ENCODE data around the gene CERKL. TPM values are rescaled to one million over a fixed set of nuclear protein-coding genes. Genes with fewer than 3 reads are reported as not detected.

The CERKL gene
- total RNA-seq, 2 experiments from 2014 or later = not detected

- Histone ChIP-seq H3K4me2 (ENCODE audit: low read length) (no peak overlapping the region), H3K4me3 (ENCODE audit: low read depth, low read length, poor library complexity, severe bottlenecking) (no peak overlapping the region), H4K20me1 (ENCODE audit: insufficient read depth, low read length) (no peaks in the 10 kb centered on the region), H3K36me3 (ENCODE audit: insufficient read depth, low read length) (no peaks in the 10 kb centered on the region), H3K9me2 (ENCODE audit: insufficient read depth, low read length) (no peaks in the 10 kb centered on the region), H3K4me1 (ENCODE audit: insufficient read depth, low read length, poor library complexity, severe bottlenecking) (no peaks in the 10 kb centered on the region), H3K9me3 (ENCODE audit: low read length) (no peaks in the 10 kb centered on the region), H3K27ac (ENCODE audit: low read depth, low read length, poor library complexity, severe bottlenecking) (no peak overlapping the region), H2AFZ (ENCODE audit: low read length) (no peak overlapping the region), H3K79me2 (ENCODE audit: insufficient read depth, low read depth, low read length) (no peaks in the 10 kb centered on the region)
- ChIA-PET POLR2A (no interaction called here), CTCF (ENCODE audit: unreplicated experiment) (interaction anchor here (2.3 kb wide), 1 partner anchor 139 kb away, joined by 6 read pairs; no protein-coding TSS in a partner anchor)
- no peak for TF ChIP-seq EZH2phosphoT487 (IDR thresholded peaks at IDR 0.05; ENCODE audit: borderline replicate concordance, low read depth, low read length)
- no peak for TF ChIP-seq CTCF (conservative IDR thresholded peaks at IDR 0.05; ENCODE audit: low read length)
- BruUV-seq (replicated peaks) = no TSS peak
- intact Hi-C loops (cut with micrococcal nuclease; ENCODE audit: unreplicated experiment) = no loop called here
- DNase-seq (ENCODE audit: low spot score) = no peak
Observed at GRCh38 chr2:181576431-181576830, 80.5 kb downstream of the CERKL start.

- intact Hi-C loops (cut with micrococcal nuclease; ENCODE audit: unreplicated experiment) = no loop called here
- H3K27ac ChIP-seq (ENCODE audit: low read depth, low read length, poor library complexity, severe bottlenecking) = no peak overlapping the region
- BruUV-seq (replicated peaks) = no TSS peak
- TF ChIP-seq EZH2phosphoT487 (IDR thresholded peaks at IDR 0.05; ENCODE audit: borderline replicate concordance, low read depth, low read length) (no peak), CTCF (conservative IDR thresholded peaks at IDR 0.05; ENCODE audit: low read length) (no peak)
- no peaks in the 10 kb centered on the region for H4K20me1 ChIP-seq (ENCODE audit: insufficient read depth, low read length)
- H3K9me3 ChIP-seq (ENCODE audit: low read length) = no peaks in the 10 kb centered on the region
- no peaks in the 10 kb centered on the region for H3K4me1 ChIP-seq (ENCODE audit: insufficient read depth, low read length, poor library complexity, severe bottlenecking)
- H3K36me3 ChIP-seq (ENCODE audit: insufficient read depth, low read length) = no peaks in the 10 kb centered on the region
- no peak overlapping the region for H3K4me3 ChIP-seq (ENCODE audit: low read depth, low read length, poor library complexity, severe bottlenecking)
- no peaks in the 10 kb centered on the region for H3K9me2 ChIP-seq (ENCODE audit: insufficient read depth, low read length)
- DNase-seq (ENCODE audit: low spot score) = no peak
- no peak overlapping the region for H3K4me2 ChIP-seq (ENCODE audit: low read length)
- no peaks in the 10 kb centered on the region for H3K79me2 ChIP-seq (ENCODE audit: insufficient read depth, low read depth, low read length)
- no peak overlapping the region for H2AFZ ChIP-seq (ENCODE audit: low read length)
- CTCF ChIA-PET (ENCODE audit: unreplicated experiment) = interaction anchor here (2.3 kb wide), 1 partner anchor 139 kb away, joined by 6 read pairs; no protein-coding TSS in a partner anchor
- POLR2A ChIA-PET = interaction anchor here (0.7 to 1.0 kb wide), 3 partner anchors 11 to 60 kb away, joined by 3 read pairs; no protein-coding TSS in a partner anchor
Observed at GRCh38 chr2:181575650-181576025, 81.3 kb downstream of the CERKL start.

DNA sequence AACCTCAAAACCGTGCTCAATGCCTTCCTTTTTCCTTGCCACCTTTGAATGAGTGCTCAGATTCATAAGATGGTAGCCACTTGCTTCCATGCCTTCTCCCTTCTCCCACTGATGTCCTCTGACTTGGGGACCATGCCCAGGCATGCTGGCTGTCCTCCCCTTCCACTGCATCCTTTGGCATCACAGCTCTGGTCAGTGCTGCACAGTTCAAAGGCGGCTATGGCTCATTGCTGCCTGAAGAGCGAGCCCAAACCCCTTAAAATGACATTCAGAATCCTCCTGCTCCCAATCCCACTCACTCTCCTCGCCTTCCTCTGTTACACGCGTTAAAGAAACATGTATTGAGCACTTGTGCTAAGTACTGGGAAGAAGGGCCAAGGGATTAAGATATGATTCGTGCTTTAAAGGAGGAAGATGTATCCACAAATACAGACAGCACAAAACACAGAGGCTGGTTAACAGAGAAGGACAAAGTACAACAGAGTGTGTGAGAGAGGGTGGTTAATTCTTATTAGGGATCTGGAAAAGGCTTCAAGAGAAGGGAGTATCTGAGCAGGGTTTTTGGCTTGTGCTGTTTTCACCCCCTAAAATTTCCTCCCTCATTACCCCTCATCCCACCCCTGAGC is 81.8 kb downstream of the CERKL start:
- intact Hi-C loops (cut with micrococcal nuclease; ENCODE audit: unreplicated experiment) = no loop called here
- ChIA-PET CTCF (ENCODE audit: unreplicated experiment) (interaction anchor here (2.3 kb wide), 1 partner anchor 140 kb away, joined by 6 read pairs; no protein-coding TSS in a partner anchor), POLR2A (interaction anchor here (0.7 to 1.0 kb wide), 3 partner anchors 12 to 59 kb away, joined by 3 read pairs; no protein-coding TSS in a partner anchor)
- DNase-seq (ENCODE audit: low spot score) = no peak
- Histone ChIP-seq H3K27ac (ENCODE audit: low read depth, low read length, poor library complexity, severe bottlenecking) (no peak overlapping the region), H3K4me3 (ENCODE audit: low read depth, low read length, poor library complexity, severe bottlenecking) (no peak overlapping the region), H3K79me2 (ENCODE audit: insufficient read depth, low read depth, low read length) (no peaks in the 10 kb centered on the region), H3K4me1 (ENCODE audit: insufficient read depth, low read length, poor library complexity, severe bottlenecking) (no peaks in the 10 kb centered on the region), H3K9me2 (ENCODE audit: insufficient read depth, low read length) (no peaks in the 10 kb centered on the region), H3K9me3 (ENCODE audit: low read length) (no peaks in the 10 kb centered on the region), H4K20me1 (ENCODE audit: insufficient read depth, low read length) (no peaks in the 10 kb centered on the region), H3K36me3 (ENCODE audit: insufficient read depth, low read length) (no peaks in the 10 kb centered on the region), H2AFZ (ENCODE audit: low read length) (no peak overlapping the region), H3K4me2 (ENCODE audit: low read length) (no peak overlapping the region)
- TF ChIP-seq CTCF (conservative IDR thresholded peaks at IDR 0.05; ENCODE audit: low read length) (no peak), EZH2phosphoT487 (IDR thresholded peaks at IDR 0.05; ENCODE audit: borderline replicate concordance, low read depth, low read length) (no peak)
- BruUV-seq (replicated peaks) = no TSS peak
